Glutamatergic neuron (in vitro differentiated cells): Measurements from ENCODE around the gene TBC1D30. TPM values are rescaled to one million over a fixed set of nuclear protein-coding genes. Genes with fewer than 3 reads are reported as not detected.

ENCODE experiments used
- DNase-seq: peaks from one replicate; pipeline ENCODE4 v3.0.0; 2022
- H3K27ac Mint-ChIP-seq: one replicate; pipeline ENCODE4 v1.8.0; 2020; ENCODE audit warnings: mild to moderate bottlenecking, mixed read lengths, inconsistent platforms; ENCODE audit not compliant: unreplicated experiment
- H3K27me3 Mint-ChIP-seq: one replicate; pipeline ENCODE4 v1.8.0; 2020; ENCODE audit warnings: mild to moderate bottlenecking, moderate library complexity, mixed read lengths, inconsistent platforms; ENCODE audit not compliant: unreplicated experiment
- H3K36me3 Mint-ChIP-seq: one replicate; pipeline ENCODE4 v1.8.0; 2020; ENCODE audit warnings: mild to moderate bottlenecking, mixed read lengths, inconsistent platforms; ENCODE audit not compliant: unreplicated experiment
- H3K4me1 Mint-ChIP-seq: one replicate; pipeline ENCODE4 v1.8.0; 2020; ENCODE audit warnings: mild to moderate bottlenecking, low read depth, mixed read lengths, inconsistent platforms; ENCODE audit not compliant: unreplicated experiment
- H3K4me3 Mint-ChIP-seq: one replicate; pipeline ENCODE4 v1.8.0; 2020; ENCODE audit warnings: mild to moderate bottlenecking, mixed read lengths, inconsistent platforms; ENCODE audit not compliant: unreplicated experiment
- H3K9me3 Mint-ChIP-seq: one replicate; pipeline ENCODE4 v1.8.0; 2020; ENCODE audit warnings: mild to moderate bottlenecking, moderate library complexity, mixed read lengths, inconsistent platforms; ENCODE audit not compliant: unreplicated experiment
- CTCF ChIP-seq: fragments of 200-600 bp; sonication (generic); IDR thresholded peaks from one replicate; pipeline ENCODE4 v1.5.0; 2021; ENCODE audit not compliant: partially characterized antibody, unreplicated experiment
- total RNA-seq: library from RNA; stranded (reverse); fragmentation: NEBNext Ultra II Directional; extraction: Animal tissue kit (Norgen Biotek cat#: 25700); gene quantifications from one replicate; pipeline ENCODE4 v1.2.1, GENCODE V29; 2021; ENCODE audit not compliant: unreplicated experiment

Gene TBC1D30
- total RNA-seq, 1 donor from 2014 or later = 15.2 TPM

GRCh38 chr12:64909124-64909523 lies 84.7 kb downstream of the TBC1D30 start:
- Mint-ChIP-seq H3K9me3 (no peaks in the 10 kb centered on the region), H3K27ac (no peak overlapping the region), H3K36me3 (no peaks in the 10 kb centered on the region), H3K4me1 (no peaks in the 10 kb centered on the region), H3K4me3 (no peak overlapping the region), H3K27me3 (no peaks in the 10 kb centered on the region)
- no peak for TF ChIP-seq CTCF
- DNase-seq = no peak

DNA sequence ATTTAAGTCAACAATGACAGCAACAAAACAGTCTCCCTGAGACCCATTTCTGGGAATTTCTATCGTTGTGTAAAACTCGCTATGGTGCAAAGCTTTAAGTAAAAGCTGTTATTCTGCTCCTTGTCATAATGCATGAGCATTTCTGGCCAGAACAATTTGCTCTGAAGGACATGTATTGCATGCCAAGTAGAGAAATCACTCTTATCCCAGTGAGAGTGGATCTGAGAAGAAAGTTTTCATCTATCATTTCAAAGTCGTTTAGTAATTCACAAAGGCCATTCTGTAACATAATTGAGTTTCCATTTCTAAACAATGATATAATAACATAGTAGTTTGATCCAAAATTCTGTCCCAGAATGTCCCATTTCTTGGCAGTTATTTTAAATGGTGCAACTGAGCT lies 86.6 kb downstream of the TBC1D30 start:
- no peak overlapping the region for H3K4me3 Mint-ChIP-seq
- DNase-seq = no peak
- H3K36me3 Mint-ChIP-seq = no peaks in the 10 kb centered on the region
- H3K4me1 Mint-ChIP-seq = no peaks in the 10 kb centered on the region
- no peaks in the 10 kb centered on the region for H3K27me3 Mint-ChIP-seq
- no peak for TF ChIP-seq CTCF
- H3K27ac Mint-ChIP-seq = no peak overlapping the region
- H3K9me3 Mint-ChIP-seq = no peaks in the 10 kb centered on the region

DNA sequence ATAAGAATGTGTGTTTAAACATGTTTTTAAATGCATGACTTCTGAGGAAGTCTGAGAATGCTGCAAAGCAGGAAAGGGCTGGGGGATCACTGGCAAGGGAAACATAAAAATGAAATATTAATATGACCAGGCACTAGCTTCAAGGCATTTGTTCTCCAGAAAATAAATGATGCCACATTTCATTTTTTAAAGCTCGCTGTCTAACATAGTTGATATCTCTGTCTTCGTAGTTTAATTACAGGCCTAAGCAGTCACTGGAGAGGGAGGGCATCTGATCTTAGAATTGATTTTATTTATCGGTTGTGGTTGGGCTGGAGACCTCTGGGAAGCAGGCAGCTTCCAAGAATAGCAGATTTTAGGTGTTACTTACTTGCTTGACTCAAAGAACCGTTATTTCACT lies 87.5 kb downstream of the TBC1D30 start:
- DNase-seq = no peak
- Mint-ChIP-seq H3K4me3 (no peak overlapping the region), H3K9me3 (no peaks in the 10 kb centered on the region), H3K36me3 (no peaks in the 10 kb centered on the region), H3K4me1 (no peaks in the 10 kb centered on the region), H3K27ac (no peak overlapping the region), H3K27me3 (no peaks in the 10 kb centered on the region)
- no peak for TF ChIP-seq CTCF

- TF ChIP-seq CTCF = no peak
- no peaks in the 10 kb centered on the region for H3K9me3 Mint-ChIP-seq
- H3K27me3 Mint-ChIP-seq = no peaks in the 10 kb centered on the region
- H3K4me1 Mint-ChIP-seq = no peaks in the 10 kb centered on the region
- H3K4me3 Mint-ChIP-seq = no peak overlapping the region
- H3K36me3 Mint-ChIP-seq = no peaks in the 10 kb centered on the region
- DNase-seq = no peak
- no peak overlapping the region for H3K27ac Mint-ChIP-seq
Measured at GRCh38 chr12:64912516-64913255, 88.2 kb downstream of the TBC1D30 start.

- no peak overlapping the region for H3K27ac Mint-ChIP-seq
- no peaks in the 10 kb centered on the region for H3K36me3 Mint-ChIP-seq
- TF ChIP-seq CTCF = no peak
- no peak overlapping the region for H3K4me3 Mint-ChIP-seq
- H3K27me3 Mint-ChIP-seq = no peaks in the 10 kb centered on the region
- no peaks in the 10 kb centered on the region for H3K9me3 Mint-ChIP-seq
- no peak for DNase-seq
- no peaks in the 10 kb centered on the region for H3K4me1 Mint-ChIP-seq
Measured at GRCh38 chr12:64915242-64915641, 90.8 kb downstream of the TBC1D30 start.
